HS-27A (cell line): ENCODE results near the gene DRC1.
"Not testable (repeated sequence)": the region's sequence is repeated elsewhere in the genome, so short reads cannot be mapped to it uniquely, and the experiment has no call there.

ENCODE experiments used
- DNase-seq: peaks from one replicate; pipeline ENCODE4 v3.0.0-alpha.2; 2012; ENCODE audit warnings: low read depth, missing footprints

Gene DRC1

GRCh38 chr2:26401739-26402541 lies at the start of gene DRC1:
DRC1 (plus strand) TSS chr2:26401920; CDS start chr2:26401990, 70 bp downstream.
- no peak for DNase-seq

GRCh38 chr2:26352892-26353291 lies 48.8 kb upstream of the DRC1 start:
- DNase-seq: no peak

GRCh38 chr2:26354469-26354868 lies 47.3 kb upstream of the DRC1 start:
- not testable (repeated sequence) for DNase-seq

GRCh38 chr2:26355038-26355995 lies 46.4 kb upstream of the DRC1 start:
- DNase-seq: peak; percentile 69

- DNase-seq: no peak
Measured at GRCh38 chr2:26356111-26356510, 45.6 kb upstream of the DRC1 start.

GRCh38 chr2:26356771-26357170 lies 44.9 kb upstream of the DRC1 start:
- no peak for DNase-seq

- no peak for DNase-seq
Measured at GRCh38 chr2:26359886-26360473, 41.7 kb upstream of the DRC1 start.

GRCh38 chr2:26363323-26363722 lies 38.4 kb upstream of the DRC1 start:
- DNase-seq: no peak

- DNase-seq: no peak
Measured at GRCh38 chr2:26363958-26364357, 37.8 kb upstream of the DRC1 start.

- DNase-seq: no peak
Measured at GRCh38 chr2:26364669-26365068, 37.1 kb upstream of the DRC1 start.

- no peak for DNase-seq
Measured at GRCh38 chr2:26366957-26367356, 34.8 kb upstream of the DRC1 start.

GRCh38 chr2:26369664-26370063 lies 32.1 kb upstream of the DRC1 start:
- DNase-seq: not testable (repeated sequence)

GRCh38 chr2:26370909-26371308 lies 30.8 kb upstream of the DRC1 start:
- not testable (repeated sequence) for DNase-seq

- no peak for DNase-seq
Measured at GRCh38 chr2:26376799-26377198, 24.9 kb upstream of the DRC1 start.

GRCh38 chr2:26380281-26380680 lies 21.4 kb upstream of the DRC1 start:
- no peak for DNase-seq

GRCh38 chr2:26382564-26382963 lies 19.2 kb upstream of the DRC1 start:
- no peak for DNase-seq

GRCh38 chr2:26384183-26384582 lies 17.5 kb upstream of the DRC1 start:
- DNase-seq: no peak

- DNase-seq: no peak
Measured at GRCh38 chr2:26384597-26384996, 17.1 kb upstream of the DRC1 start.

GRCh38 chr2:26387189-26387588 lies 14.5 kb upstream of the DRC1 start:
- DNase-seq: no peak

GRCh38 chr2:26394694-26395093 lies 7.0 kb upstream of the DRC1 start:
- no peak for DNase-seq

GRCh38 chr2:26395394-26395793 lies 6.3 kb upstream of the DRC1 start:
- no peak for DNase-seq

- DNase-seq: no peak
Measured at GRCh38 chr2:26396734-26397298, 4.9 kb upstream of the DRC1 start.
